Heart left ventricle (tissue), 13 donors: Measurements from ENCODE around the gene MTCH1.

Experiments used
- POLR2A ChIP-seq, 2 donors: fragments of 450-650 bp; IDR thresholded peaks; one replicate each; pipeline ENCODE4 v1.6.1; 2017; ENCODE audit warnings: antibody characterized with exemption in 2 of 2, mild to moderate bottlenecking in 2 of 2, moderate library complexity in 2 of 2
- TF ChIP-seq, protein P1 (sequence below), 12 donors: fragments of 200-600 bp; sonication (generic) in 4 of 12; IDR thresholded peaks; one replicate each; pipeline versions ENCODE4 v1.5.0 to v1.8.0; 2018 to 2022; ENCODE audit warnings: antibody characterized with exemption in 12 of 12, mild to moderate bottlenecking in 5 of 12
- donor health status: ischemic (EF 13 %, LVEDD 7.1; RV severe dilation, severe dysfunction).
- donor health status: DM: no; HTN: yes; CAD: no.
- donor health status: DM: no; HTN: no; CAD: no.
- donor health status: ischemic (EF 25% LVEDD 6.9; RV normal size, moderate dysfunction).
- donor health status: ischemic (EF 25% LVEDD 5.7; RV mildly dilated, moderate dysfunction).
- donor health status: ischemic (EF 35%, LVEDD 5.7; RV mildly dilated, moderate dysfunction).
- donor health status: nonischemic (EF 11% LVEDD 7.7; RV severe dilation, severe dysfunction).
- donor health status: DM: yes; HTN: yes; CAD: no.
- donor health status: PGD.
- donor health status: ischemic (EF 29% LVEDD 5.4; RV normal size, mild dysfunction).
- donor health status: nonischemic (EF 23%, LVEDD 6.1; RV moderate dilation, normal function).

- TF ChIP-seq, protein P1, sequence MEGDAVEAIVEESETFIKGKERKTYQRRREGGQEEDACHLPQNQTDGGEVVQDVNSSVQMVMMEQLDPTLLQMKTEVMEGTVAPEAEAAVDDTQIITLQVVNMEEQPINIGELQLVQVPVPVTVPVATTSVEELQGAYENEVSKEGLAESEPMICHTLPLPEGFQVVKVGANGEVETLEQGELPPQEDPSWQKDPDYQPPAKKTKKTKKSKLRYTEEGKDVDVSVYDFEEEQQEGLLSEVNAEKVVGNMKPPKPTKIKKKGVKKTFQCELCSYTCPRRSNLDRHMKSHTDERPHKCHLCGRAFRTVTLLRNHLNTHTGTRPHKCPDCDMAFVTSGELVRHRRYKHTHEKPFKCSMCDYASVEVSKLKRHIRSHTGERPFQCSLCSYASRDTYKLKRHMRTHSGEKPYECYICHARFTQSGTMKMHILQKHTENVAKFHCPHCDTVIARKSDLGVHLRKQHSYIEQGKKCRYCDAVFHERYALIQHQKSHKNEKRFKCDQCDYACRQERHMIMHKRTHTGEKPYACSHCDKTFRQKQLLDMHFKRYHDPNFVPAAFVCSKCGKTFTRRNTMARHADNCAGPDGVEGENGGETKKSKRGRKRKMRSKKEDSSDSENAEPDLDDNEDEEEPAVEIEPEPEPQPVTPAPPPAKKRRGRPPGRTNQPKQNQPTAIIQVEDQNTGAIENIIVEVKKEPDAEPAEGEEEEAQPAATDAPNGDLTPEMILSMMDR (IDR thresholded peaks at IDR 0.05), result no peak
- no peak for TF ChIP-seq POLR2A (IDR thresholded peaks at IDR 0.05)
Observed at GRCh38 chr6:36955671-36956445, 30.1 kb downstream of the MTCH1 start.
